Natural killer cell treated with Interleukin-12 subunit alpha and Interleukin-12 subunit beta and Interleukin-15 and Interleukin-18, amount 100 ng/mL, for 72 hours (primary cell): ENCODE data around the gene SLC17A7. TPM values are rescaled to one million over a fixed set of nuclear protein-coding genes. Genes with fewer than 3 reads are reported as not detected.
"Not testable (repeated sequence)": the region's sequence is repeated elsewhere in the genome, so short reads cannot be mapped to it uniquely, and the experiment has no call there.

Experiments
- ATAC-seq, 2 donors: fragments of 150-1000 bp; cut with Tn5 transposase in 1 of 2; sonication (Bioruptor Pico), chemical (Tn5 transposase) in 1 of 2; 2 replicates each; pipeline ENCODE4 v1.10.0; 2021
- DNase-seq: peaks from one replicate; pipeline ENCODE4 v3.0.0; 2022; ENCODE audit warnings: low spot score
- H3K27ac Mint-ChIP-seq, 2 donors: 1 replicate in 1 of 2; 2 replicates in 1 of 2; pipeline ENCODE4 v1.8.0; 2022; ENCODE audit warnings: mixed read lengths in 2 of 2, mild to moderate bottlenecking in 1 of 2, moderate library complexity in 1 of 2
- H3K27me3 Mint-ChIP-seq, 2 donors: 1 replicate in 1 of 2; 2 replicates in 1 of 2; pipeline ENCODE4 v1.8.0; 2022; ENCODE audit warnings: mixed read lengths in 2 of 2
- H3K36me3 Mint-ChIP-seq: one replicate; pipeline ENCODE4 v1.8.0; 2022; ENCODE audit warnings: mixed read lengths
- H3K4me1 Mint-ChIP-seq, 2 donors: 1 replicate in 1 of 2; 2 replicates in 1 of 2; pipeline ENCODE4 v1.8.0; 2022; ENCODE audit warnings: low read depth in 2 of 2, mixed read lengths in 2 of 2, mild to moderate bottlenecking in 1 of 2
- H3K4me3 Mint-ChIP-seq: one replicate; pipeline ENCODE4 v1.8.0; 2022; ENCODE audit warnings: mixed read lengths
- H3K9me3 Mint-ChIP-seq: 2 replicates; pipeline ENCODE4 v1.8.0; 2022; ENCODE audit warnings: mixed read lengths
- total RNA-seq, 2 donors: library from RNA; stranded (reverse); gene quantifications; one replicate each; pipeline ENCODE4 v1.2.3, GENCODE V29; 2022

SLC17A7 gene
- total RNA-seq, 2 donors from 2014 or later = not detected

DNA sequence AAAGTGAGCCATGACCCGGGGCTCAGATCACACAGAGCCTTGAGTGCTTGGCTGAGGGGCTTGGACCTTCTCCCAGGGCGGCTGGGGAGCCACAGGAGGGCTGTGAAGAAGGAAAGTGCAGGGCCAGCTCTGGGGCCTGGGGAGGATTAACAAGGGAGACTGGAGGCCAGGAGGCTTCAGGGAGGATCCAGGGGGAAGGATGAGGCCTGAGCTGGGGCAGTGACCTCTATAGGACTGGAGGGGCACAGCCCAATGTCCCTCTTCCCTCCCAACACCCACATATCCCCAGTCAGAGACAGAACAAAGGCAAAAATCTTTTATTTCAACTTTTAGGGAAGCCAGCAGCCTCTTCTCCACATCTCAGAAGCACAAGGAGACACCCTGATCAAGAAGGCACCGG, 4.7 kb upstream of the SLC17A7 start:
- Mint-ChIP-seq H3K4me1 (peaks cover 49 to 51% of the 10 kb centered on the region in 2 donors), H3K36me3 (peaks cover 23% of the 10 kb centered on the region), H3K4me3 (no peak overlapping the region)

DNA sequence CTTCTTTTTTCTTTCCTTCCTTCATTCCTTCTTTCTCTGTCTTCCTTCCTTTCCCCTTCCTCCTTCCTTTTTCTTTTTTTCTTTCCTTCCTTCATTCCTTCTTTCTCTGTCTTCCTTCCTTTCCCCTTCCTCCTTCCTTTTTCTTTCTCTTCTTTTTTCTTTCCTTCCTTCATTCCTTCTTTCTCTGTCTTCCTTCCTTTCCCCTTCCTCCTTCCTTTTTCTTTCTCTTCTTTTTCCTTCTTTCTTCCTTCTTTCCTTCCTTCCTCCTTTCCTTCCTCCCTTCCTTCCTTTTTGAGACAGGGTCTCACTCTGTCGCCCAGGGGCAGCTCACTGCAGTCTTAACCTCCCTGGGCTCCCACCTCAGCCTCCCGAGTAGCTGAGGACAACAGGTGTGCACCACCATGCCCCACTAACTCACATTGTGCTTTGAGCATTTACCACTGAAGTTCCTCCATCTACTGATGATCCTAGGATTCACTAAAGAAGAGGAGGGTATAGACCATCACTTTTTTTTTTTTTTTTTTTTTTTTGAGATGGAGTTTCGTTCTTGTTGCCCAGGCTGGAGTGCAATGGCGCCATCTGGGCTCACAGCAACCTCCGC, 2.9 kb upstream of the SLC17A7 start:
- Mint-ChIP-seq H3K36me3 (peaks cover 20% of the 10 kb centered on the region), H3K27me3 (peaks cover 28 to 36% of the 10 kb centered on the region in 2 donors), H3K27ac (peak overlapping the region; percentile 51 to 84), H3K4me3 (peak overlapping the region; percentile 71), H3K4me1 (peaks cover 44 to 45% of the 10 kb centered on the region in 2 donors)
- H3K9me3 Mint-ChIP-seq, ATAC-seq, DNase-seq: not testable (repeated sequence)

More for the DNA sequence above, 4.7 kb upstream of the SLC17A7 start:
- Mint-ChIP-seq H3K27me3 (peaks cover 12 to 18% of the 10 kb centered on the region in 2 donors), H3K9me3 (no peaks in the 10 kb centered on the region), H3K27ac (no peak overlapping the region)
- DNase-seq = no peak
- no peak for ATAC-seq

GRCh38 chr19:49443366-49444099, 2.2 kb upstream of the SLC17A7 start:
- Mint-ChIP-seq H3K36me3 (peaks cover 15% of the 10 kb centered on the region), H3K27me3 (peaks cover 33 to 43% of the 10 kb centered on the region in 2 donors), H3K9me3 (no peaks in the 10 kb centered on the region), H3K4me3 (peak overlapping the region; percentile 71), H3K4me1 (peaks cover 41 to 42% of the 10 kb centered on the region in 2 donors), H3K27ac (peak overlapping the region; percentile 51 to 84)
- ATAC-seq (peak; percentile 92 to 94), DNase-seq (peak; percentile 94)

DNA sequence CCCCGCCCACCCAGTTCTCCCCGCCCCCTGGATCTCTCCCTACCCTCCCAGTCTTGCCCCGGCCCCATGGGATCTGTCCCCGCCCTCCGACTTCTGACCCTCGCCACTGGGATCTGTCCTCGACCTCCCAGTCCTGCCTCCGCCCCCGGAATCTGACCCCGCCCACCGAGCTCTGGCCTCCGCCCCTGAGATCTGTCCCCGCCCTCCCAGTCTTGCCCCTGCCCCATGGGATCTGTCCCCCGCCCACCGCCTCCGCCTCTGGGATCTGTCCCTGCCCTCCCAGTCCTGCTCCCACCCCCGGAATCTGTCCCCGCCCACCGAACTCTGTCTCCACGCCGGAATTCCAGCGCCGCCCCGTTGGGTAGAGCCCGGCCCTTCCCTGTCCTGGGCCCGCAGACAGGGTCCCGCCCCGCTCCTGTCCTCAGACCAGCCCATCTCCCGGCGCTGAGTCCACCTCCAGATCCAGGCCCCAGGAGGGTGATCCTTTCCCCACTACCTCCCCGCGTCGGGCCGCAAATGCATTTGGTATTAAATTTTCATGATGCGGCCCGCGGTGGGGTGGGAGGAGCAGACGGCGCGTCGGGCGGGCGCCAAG, 1.5 kb upstream of the SLC17A7 start:
- Mint-ChIP-seq H3K4me1 (peaks cover 35 to 38% of the 10 kb centered on the region in 2 donors), H3K36me3 (peaks cover 12% of the 10 kb centered on the region), H3K27ac (peak overlapping the region in 1 of 2 donors; percentile 84), H3K4me3 (peak overlapping the region; percentile 71), H3K27me3 (peaks cover 40 to 50% of the 10 kb centered on the region in 2 donors), H3K9me3 (no peaks in the 10 kb centered on the region)
- ATAC-seq = peak; percentile 41 to 64
- DNase-seq = no peak

DNA sequence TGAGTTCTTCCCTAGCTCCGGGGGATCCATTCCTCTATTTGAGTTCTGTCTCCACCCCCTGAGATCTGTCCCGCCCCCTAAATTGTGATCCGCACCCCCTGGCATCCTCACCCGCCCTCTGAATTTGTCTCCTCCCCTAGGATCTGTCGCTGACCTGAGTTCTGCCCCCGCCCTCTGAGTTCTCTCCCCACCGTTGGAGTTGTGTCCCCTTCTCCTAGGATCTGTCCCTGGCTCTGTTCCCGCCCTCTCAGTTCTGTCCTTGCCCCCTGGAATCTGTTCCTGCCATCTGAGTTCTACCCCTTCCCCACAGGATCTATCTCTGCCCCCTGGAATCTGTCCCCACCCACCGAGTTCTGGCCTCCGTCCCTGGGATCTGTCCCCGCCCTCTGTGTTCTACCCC, 1.0 kb upstream of the SLC17A7 start:
- H3K4me1 Mint-ChIP-seq = peaks cover 35 to 38% of the 10 kb centered on the region in 2 donors
- no peaks in the 10 kb centered on the region for H3K9me3 Mint-ChIP-seq
- H3K27ac Mint-ChIP-seq = peak overlapping the region in 1 of 2 donors; percentile 48
- peaks cover 45 to 55% of the 10 kb centered on the region in 2 donors for H3K27me3 Mint-ChIP-seq
- peak overlapping the region; percentile 71 for H3K4me3 Mint-ChIP-seq
- DNase-seq (no peak), ATAC-seq (no peak)
- peaks cover 12% of the 10 kb centered on the region for H3K36me3 Mint-ChIP-seq

DNA sequence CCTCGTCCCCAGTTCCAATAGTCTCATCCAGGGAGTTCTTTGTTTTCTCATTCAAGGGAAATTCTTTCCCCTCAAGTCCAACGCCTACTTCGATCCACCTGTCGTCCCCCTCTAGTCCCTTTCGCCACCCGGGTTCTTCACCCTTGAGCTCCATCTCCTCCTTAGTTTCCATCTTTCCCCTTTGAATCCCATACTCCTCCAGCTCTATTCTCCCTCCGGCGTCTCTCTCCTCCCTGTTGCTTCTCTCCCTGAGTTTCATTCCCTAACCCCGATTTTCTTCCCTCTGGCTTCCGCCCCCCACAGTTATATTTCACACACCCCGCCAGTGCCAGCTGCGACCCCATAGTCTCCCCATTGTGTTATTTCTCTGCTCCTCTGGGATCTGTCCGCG, 628 bp upstream of the SLC17A7 start:
- Mint-ChIP-seq H3K27me3 (peaks cover 47 to 59% of the 10 kb centered on the region in 2 donors), H3K36me3 (peaks cover 12% of the 10 kb centered on the region), H3K4me3 (peak overlapping the region; percentile 71), H3K27ac (peak overlapping the region; percentile 10 to 48), H3K4me1 (peaks cover 35 to 39% of the 10 kb centered on the region in 2 donors), H3K9me3 (no peaks in the 10 kb centered on the region)
- no peak for DNase-seq
- ATAC-seq = no peak

- peak overlapping the region; percentile 55 for H3K4me3 Mint-ChIP-seq
- H3K36me3 Mint-ChIP-seq = peaks cover 12% of the 10 kb centered on the region
- H3K9me3 Mint-ChIP-seq = no peaks in the 10 kb centered on the region
- ATAC-seq (no peak), DNase-seq (no peak)
- H3K4me1 Mint-ChIP-seq = peaks cover 40 to 42% of the 10 kb centered on the region in 2 donors
- H3K27me3 Mint-ChIP-seq = peaks cover 57 to 72% of the 10 kb centered on the region in 2 donors
- no peak overlapping the region for H3K27ac Mint-ChIP-seq
Measured at GRCh38 chr19:49440439-49441209, 703 bp downstream of the SLC17A7 start.

DNA sequence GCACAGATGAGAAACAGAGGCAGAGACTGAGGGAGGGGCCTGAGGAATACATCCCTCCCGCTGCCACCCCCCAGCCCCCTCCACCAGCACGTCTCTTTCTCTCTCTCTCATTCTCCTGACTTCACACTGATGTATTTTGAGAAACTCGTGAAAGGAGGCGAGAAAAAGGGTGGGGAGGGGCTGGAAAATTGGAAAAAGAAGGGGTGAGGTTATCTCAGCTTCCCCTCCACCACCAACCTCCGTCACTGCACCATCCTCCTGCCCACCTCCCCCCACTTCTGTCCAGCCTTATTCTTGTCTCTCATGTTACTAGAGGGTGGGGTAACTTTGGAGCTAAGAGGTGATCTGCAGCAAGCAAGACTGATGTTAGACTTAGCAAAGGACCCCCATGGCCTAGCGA, 1.5 kb downstream of the SLC17A7 start:
- ATAC-seq (no peak), DNase-seq (no peak)
- H3K27me3 Mint-ChIP-seq = peaks cover 65 to 80% of the 10 kb centered on the region in 2 donors
- no peak overlapping the region for H3K4me3 Mint-ChIP-seq
- H3K9me3 Mint-ChIP-seq = no peaks in the 10 kb centered on the region
- H3K27ac Mint-ChIP-seq = no peak overlapping the region
- H3K36me3 Mint-ChIP-seq = peaks cover 12% of the 10 kb centered on the region
- peaks cover 35 to 40% of the 10 kb centered on the region in 2 donors for H3K4me1 Mint-ChIP-seq

DNA sequence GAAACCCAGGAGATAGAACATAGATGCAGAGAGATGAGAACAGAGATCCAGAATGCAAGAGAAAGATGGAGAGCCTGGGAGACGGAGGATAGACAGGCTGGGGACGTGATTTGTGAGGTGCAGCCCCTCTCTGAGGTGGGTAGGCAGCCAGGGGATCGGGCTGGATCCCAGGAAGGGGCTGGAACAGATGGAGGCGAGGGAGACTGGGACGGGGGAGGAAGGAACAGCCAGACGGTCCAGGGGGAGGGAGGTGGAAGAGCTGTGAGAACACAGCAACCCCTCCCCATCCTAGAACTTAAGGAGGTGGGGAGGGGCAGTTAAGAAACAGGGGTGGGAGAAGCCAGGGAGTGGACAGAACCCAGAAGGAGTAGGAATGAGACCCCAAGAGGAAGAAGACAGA, 3.1 kb downstream of the SLC17A7 start:
- ATAC-seq (no peak), DNase-seq (no peak)
- Mint-ChIP-seq H3K27me3 (peaks cover 70 to 90% of the 10 kb centered on the region in 2 donors), H3K9me3 (no peaks in the 10 kb centered on the region), H3K36me3 (peaks cover 12% of the 10 kb centered on the region), H3K4me1 (peaks cover 28 to 35% of the 10 kb centered on the region in 2 donors), H3K4me3 (no peak overlapping the region), H3K27ac (no peak overlapping the region)

DNA sequence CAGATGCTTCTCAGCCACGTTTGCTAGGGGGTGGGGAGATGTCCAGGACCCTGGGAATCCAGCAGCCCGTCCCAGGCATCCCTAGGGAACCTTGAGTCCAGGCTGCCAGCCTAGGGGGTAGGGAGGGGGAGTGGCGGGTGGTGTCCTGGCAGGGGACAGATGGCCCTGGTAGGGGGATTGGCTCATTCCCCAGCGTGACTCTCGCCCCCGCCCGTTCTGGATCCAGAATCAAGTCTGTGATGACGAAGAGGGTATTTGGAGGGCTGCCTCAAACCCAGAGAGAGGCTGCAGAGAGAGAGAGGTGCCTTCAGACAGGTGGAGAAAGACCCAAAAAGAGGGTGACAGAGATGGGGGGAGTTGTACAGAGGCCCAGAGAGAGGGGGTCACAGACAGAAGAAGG, 4.1 kb downstream of the SLC17A7 start:
- Mint-ChIP-seq H3K4me1 (peaks cover 24 to 31% of the 10 kb centered on the region in 2 donors), H3K27ac (no peak overlapping the region), H3K4me3 (no peak overlapping the region), H3K27me3 (peaks cover 70 to 89% of the 10 kb centered on the region in 2 donors), H3K9me3 (no peaks in the 10 kb centered on the region), H3K36me3 (peaks cover 12% of the 10 kb centered on the region)
- DNase-seq (no peak), ATAC-seq (no peak)

DNA sequence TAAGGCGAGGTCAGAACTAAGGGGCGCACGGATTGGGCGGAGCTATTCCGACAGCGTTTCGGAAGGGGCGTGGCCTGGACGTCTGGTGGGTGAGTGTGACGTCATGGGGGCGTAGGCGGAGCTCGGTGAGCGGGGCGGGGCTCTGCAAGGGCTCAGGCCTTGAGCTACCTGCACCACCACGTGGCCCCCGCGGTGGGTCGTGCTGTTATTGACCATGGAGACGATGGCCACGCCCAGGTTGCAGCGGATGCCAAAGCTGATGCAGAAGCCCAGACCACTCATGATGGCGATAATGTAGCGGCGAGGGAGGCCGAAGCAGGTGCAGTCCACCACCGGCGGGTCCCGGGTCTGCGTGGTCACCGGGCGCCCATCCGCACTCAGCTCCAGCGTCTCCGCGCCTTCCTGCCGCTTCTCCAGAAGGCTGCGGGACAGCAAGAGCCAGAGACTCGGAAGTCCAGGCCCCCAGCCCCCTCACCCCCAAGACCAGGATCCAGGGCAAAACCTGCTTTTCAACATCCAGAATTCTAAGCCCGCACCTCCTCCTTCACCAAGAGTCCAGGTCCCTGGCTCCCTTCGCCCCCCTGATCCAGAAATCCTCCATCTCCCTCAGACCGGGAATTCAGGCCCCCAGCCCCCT, 4.8 kb downstream of the SLC17A7 start:
- H3K9me3 Mint-ChIP-seq = no peaks in the 10 kb centered on the region
- no peak overlapping the region for H3K4me3 Mint-ChIP-seq
- peak; percentile 39 to 59 for ATAC-seq
- DNase-seq = no peak
- no peak overlapping the region for H3K27ac Mint-ChIP-seq
- peaks cover 66 to 88% of the 10 kb centered on the region in 2 donors for H3K27me3 Mint-ChIP-seq
- H3K36me3 Mint-ChIP-seq = peaks cover 6% of the 10 kb centered on the region
- H3K4me1 Mint-ChIP-seq = peaks cover 19 to 28% of the 10 kb centered on the region in 2 donors

- no peak overlapping the region for H3K27ac Mint-ChIP-seq
- no peak overlapping the region for H3K4me3 Mint-ChIP-seq
- H3K9me3 Mint-ChIP-seq = no peaks in the 10 kb centered on the region
- H3K27me3 Mint-ChIP-seq = peaks cover 64 to 83% of the 10 kb centered on the region in 2 donors
- H3K4me1 Mint-ChIP-seq = peaks cover 14 to 25% of the 10 kb centered on the region in 2 donors
- peaks cover 3% of the 10 kb centered on the region for H3K36me3 Mint-ChIP-seq
- ATAC-seq (no peak), DNase-seq (no peak)
Measured at GRCh38 chr19:49435670-49436069, 5.7 kb downstream of the SLC17A7 start.
